Neural cell (in vitro differentiated cells): Measurements from ENCODE around the gene PLCL1.

Experiments used
- POLR2AphosphoS5 ChIP-seq: IDR thresholded peaks from 2 replicates; pipeline ENCODE4 v1.6.1; 2012
- RAD21 ChIP-seq: fragments of 450-650 bp; conservative IDR thresholded peaks from 2 replicates; pipeline ENCODE4 v1.6.1; 2014; ENCODE audit warnings: antibody characterized with exemption, mild to moderate bottlenecking, moderate library complexity

GRCh38 chr2:198173242-198173641, 368.8 kb downstream of the PLCL1 start:
- TF ChIP-seq POLR2AphosphoS5 (no peak), RAD21 (no peak)
